GM12864 (cell line): Measurements from ENCODE around the gene ACAT1.
"Not testable (repeated sequence)": the region's sequence is repeated elsewhere in the genome, so short reads cannot be mapped to it uniquely, and the experiment has no call there.

Source experiments
- DNase-seq: peaks from one replicate; pipeline ENCODE4 v3.0.0-alpha.2; 2011; ENCODE audit warnings: low read depth
- H3K4me3 ChIP-seq: 2 replicates; pipeline ENCODE4 v1.5.1; 2011; ENCODE audit warnings: mild to moderate bottlenecking, low read depth, low read length, control low read depth
- TF ChIP-seq, protein P1 (sequence below): IDR thresholded peaks from 2 replicates; pipeline ENCODE4 v1.5.1; 2011; ENCODE audit warnings: low read depth, mild to moderate bottlenecking, moderate library complexity, low read length, control low read depth, inconsistent platforms; ENCODE audit errors: missing control alignments

Gene ACAT1

GRCh38 chr11:108125096-108125495, 3.7 kb downstream of the ACAT1 start:
- DNase-seq: no peak
- H3K4me3 ChIP-seq: no peak overlapping the region
- TF ChIP-seq, protein P1, sequence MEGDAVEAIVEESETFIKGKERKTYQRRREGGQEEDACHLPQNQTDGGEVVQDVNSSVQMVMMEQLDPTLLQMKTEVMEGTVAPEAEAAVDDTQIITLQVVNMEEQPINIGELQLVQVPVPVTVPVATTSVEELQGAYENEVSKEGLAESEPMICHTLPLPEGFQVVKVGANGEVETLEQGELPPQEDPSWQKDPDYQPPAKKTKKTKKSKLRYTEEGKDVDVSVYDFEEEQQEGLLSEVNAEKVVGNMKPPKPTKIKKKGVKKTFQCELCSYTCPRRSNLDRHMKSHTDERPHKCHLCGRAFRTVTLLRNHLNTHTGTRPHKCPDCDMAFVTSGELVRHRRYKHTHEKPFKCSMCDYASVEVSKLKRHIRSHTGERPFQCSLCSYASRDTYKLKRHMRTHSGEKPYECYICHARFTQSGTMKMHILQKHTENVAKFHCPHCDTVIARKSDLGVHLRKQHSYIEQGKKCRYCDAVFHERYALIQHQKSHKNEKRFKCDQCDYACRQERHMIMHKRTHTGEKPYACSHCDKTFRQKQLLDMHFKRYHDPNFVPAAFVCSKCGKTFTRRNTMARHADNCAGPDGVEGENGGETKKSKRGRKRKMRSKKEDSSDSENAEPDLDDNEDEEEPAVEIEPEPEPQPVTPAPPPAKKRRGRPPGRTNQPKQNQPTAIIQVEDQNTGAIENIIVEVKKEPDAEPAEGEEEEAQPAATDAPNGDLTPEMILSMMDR: no peak

DNA sequence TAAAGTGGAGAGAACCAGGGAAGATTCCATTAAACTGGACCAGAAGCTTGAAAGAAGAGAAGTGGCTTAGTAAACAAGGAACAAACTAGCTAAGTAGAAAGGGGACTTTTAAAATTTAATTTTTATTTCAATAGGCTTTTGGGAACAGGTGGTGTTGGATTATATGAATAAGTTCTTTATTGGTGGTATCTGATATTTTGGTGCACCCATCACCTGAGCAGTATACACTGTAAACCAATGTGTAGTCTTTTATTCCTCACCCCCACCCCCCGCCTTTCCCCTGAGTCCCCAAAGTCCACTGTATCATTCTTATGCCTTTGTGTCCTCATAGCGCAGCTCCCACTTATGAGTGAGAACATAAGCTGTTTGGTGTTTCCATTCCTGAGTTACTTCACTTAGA, 7.4 kb downstream of the ACAT1 start:
- H3K4me3 ChIP-seq: no peak overlapping the region
- DNase-seq: no peak
- TF ChIP-seq, protein P1: no peak

DNA sequence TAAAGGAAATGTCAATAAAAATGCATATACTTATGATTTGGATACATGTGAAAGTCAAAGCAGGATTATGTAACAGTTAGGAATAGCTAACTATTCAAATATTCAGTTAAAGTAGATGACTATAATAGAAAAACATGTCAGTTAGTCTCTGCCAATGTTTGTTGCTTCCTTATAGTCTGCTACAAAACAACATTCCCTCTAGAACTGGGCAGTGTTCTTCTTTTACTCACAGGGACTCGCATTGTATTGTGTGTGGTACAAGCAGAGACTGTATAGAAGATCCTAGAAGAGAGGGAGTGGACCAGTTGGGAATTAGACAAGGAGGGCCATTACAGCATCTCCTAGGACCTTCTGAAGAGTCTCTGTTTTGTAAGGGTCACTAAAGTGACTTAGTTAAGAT, 10.6 kb downstream of the ACAT1 start:
- no peak overlapping the region for H3K4me3 ChIP-seq
- no peak for DNase-seq
- TF ChIP-seq, protein P1: no peak

GRCh38 chr11:108132993-108133538, 11.7 kb downstream of the ACAT1 start:
- DNase-seq, H3K4me3 ChIP-seq: not testable (repeated sequence)

GRCh38 chr11:108135845-108136544, 14.6 kb downstream of the ACAT1 start:
- H3K4me3 ChIP-seq: no peak overlapping the region
- TF ChIP-seq, protein P1: peak; percentile 43
- no peak for DNase-seq

DNA sequence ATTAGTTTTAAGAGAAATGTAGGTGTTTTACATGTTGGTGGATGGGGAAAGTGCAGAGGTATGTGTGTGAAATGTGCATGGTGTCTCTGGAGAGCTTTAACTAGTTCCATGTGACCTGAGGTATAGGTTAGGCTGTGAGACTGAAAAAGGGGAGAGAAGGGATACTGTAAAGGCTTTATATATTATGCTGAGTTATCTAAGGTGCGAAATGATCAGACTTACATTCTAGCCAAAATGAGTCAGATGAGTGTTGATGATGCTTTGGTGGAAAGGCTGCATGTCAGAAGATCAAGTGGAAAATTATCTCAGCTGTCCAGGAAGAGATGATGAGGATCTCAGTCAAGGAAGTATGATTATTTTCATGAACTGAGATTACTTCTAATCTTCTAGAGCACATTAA, 15.8 kb downstream of the ACAT1 start:
- TF ChIP-seq, protein P1: no peak
- H3K4me3 ChIP-seq: no peak overlapping the region
- DNase-seq: no peak

- no peak for DNase-seq
- TF ChIP-seq, protein P1: no peak
- no peak overlapping the region for H3K4me3 ChIP-seq
Measured at GRCh38 chr11:108142304-108142703, 20.9 kb downstream of the ACAT1 start.
